ENCODE measurements around the gene FAN1.

FAN1 gene

DNA sequence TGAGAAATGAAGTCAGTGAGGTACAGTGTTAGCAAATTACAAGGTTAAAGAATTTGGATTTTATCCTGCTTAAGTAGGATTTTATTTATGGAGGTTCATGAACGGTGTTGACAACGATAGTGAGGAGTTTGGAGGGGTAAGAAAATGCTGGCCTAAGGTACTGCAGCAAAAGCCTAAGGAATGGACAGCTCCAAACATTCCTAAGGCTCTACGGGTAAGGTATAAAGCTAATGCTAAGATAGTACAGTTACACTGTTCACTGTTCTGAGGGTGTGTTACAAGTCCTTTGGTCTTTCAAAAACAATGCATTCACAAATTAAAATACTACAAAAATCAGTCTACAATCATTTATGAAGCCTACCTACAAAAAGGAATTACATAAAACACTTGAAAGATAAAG is 80.4 kb downstream of the FAN1 start:
- H2BK120ac ChIP-seq (ENCODE audit: low read depth, low read length), result no peak overlapping the region
- no peak overlapping the region for H3K18ac ChIP-seq (ENCODE audit: low read depth in 1 of 2, low read length in 2 of 2)
- no peak overlapping the region for H4K8ac ChIP-seq (ENCODE audit: low read length)
- H3K4me3 ChIP-seq (ENCODE audit: insufficient read depth in 1 of 2, low read depth in 1 of 2, low read length in 2 of 2), result no peak overlapping the region
- H2BK5ac ChIP-seq (ENCODE audit: low read depth, low read length, poor library complexity, severe bottlenecking), result no peak overlapping the region
- H3K36me3 ChIP-seq (ENCODE audit: control insufficient read depth in 1 of 2, insufficient read depth in 2 of 2, low read depth in 1 of 2, low read length in 2 of 2), result peaks cover 25 to 60% of the 10 kb centered on the region in 2 experiments
- H3K27me3 ChIP-seq (ENCODE audit: control insufficient read depth in 1 of 2, insufficient read depth in 1 of 2, low read length in 2 of 2), result no peaks in the 10 kb centered on the region
- H3K79me1 ChIP-seq (replicated peaks; ENCODE audit: low read length, poor library complexity, severe bottlenecking), result peaks cover 12% of the 10 kb centered on the region
- H3K4ac ChIP-seq (ENCODE audit: low read depth in 1 of 2, low read length in 2 of 2), result no peak overlapping the region
- H3K4me1 ChIP-seq (ENCODE audit: control insufficient read depth, insufficient read depth, low read depth, low read length), result peaks cover 14% of the 10 kb centered on the region
- H3K14ac ChIP-seq (ENCODE audit: low read length in 2 of 2), result no peak overlapping the region
- no peak overlapping the region for H2AFZ ChIP-seq (ENCODE audit: low read depth, low read length)
- no peak overlapping the region for H3K4me2 ChIP-seq (ENCODE audit: low read length, poor library complexity, severe bottlenecking)
- WGBS, result 95% methylated on average over 2 of the region's 3 CpGs
- no peak overlapping the region for H4K91ac ChIP-seq (ENCODE audit: low read length)
- no peak for DNase-seq
- H2BK12ac ChIP-seq (ENCODE audit: low read length in 2 of 2), result no peak overlapping the region
- H3K9me3 ChIP-seq (ENCODE audit: control insufficient read depth, low read length), result no peaks in the 10 kb centered on the region
- no peak overlapping the region for H3K23ac ChIP-seq (ENCODE audit: low read length in 2 of 2)
- no peak overlapping the region for H2BK15ac ChIP-seq (ENCODE audit: low read depth, poor library complexity, severe bottlenecking)
- no peak overlapping the region for H2AK5ac ChIP-seq (ENCODE audit: low read length, severe bottlenecking)
- H3K27ac ChIP-seq (ENCODE audit: low read length, poor library complexity, severe bottlenecking), result no peak overlapping the region
- H3K9ac ChIP-seq (ENCODE audit: low read length), result no peak overlapping the region

DNA sequence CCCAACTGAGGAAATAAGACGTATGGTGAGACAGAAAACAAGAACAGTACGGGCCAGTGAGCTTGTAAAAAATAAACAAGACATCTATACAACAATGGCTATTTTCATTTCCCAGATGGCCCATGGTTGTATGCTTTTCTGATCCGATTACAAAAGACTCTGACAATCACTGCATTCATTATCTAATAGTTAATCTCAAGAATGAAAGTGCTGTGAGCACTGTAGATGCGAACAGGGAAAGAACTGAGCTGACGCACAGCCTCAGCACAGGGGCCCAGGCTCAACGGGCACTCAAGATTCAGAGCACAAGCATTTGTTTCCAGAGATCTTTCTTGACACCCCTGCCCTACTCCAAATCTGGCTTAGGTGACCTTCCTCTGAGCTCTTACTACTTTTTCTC is 80.8 kb downstream of the FAN1 start:
- Histone ChIP-seq H2AK5ac (ENCODE audit: low read length, severe bottlenecking) (no peak overlapping the region), H3K27ac (ENCODE audit: low read length, poor library complexity, severe bottlenecking) (peak overlapping the region; percentile 56), H2BK12ac (ENCODE audit: low read length in 2 of 2) (no peak overlapping the region), H3K79me1 (replicated peaks; ENCODE audit: low read length, poor library complexity, severe bottlenecking) (peaks cover 12% of the 10 kb centered on the region), H3K14ac (ENCODE audit: low read length in 2 of 2) (no peak overlapping the region), H3K4ac (ENCODE audit: low read depth in 1 of 2, low read length in 2 of 2) (no peak overlapping the region), H3K27me3 (ENCODE audit: control insufficient read depth in 1 of 2, insufficient read depth in 1 of 2, low read length in 2 of 2) (no peaks in the 10 kb centered on the region), H3K9ac (ENCODE audit: low read length) (no peak overlapping the region), H3K4me2 (ENCODE audit: low read length, poor library complexity, severe bottlenecking) (no peak overlapping the region), H2BK15ac (ENCODE audit: low read depth, poor library complexity, severe bottlenecking) (no peak overlapping the region), H3K9me3 (ENCODE audit: control insufficient read depth, low read length) (no peaks in the 10 kb centered on the region), H4K91ac (ENCODE audit: low read length) (no peak overlapping the region), H4K8ac (ENCODE audit: low read length) (no peak overlapping the region), H2AFZ (ENCODE audit: low read depth, low read length) (no peak overlapping the region), H2BK120ac (ENCODE audit: low read depth, low read length) (no peak overlapping the region), H3K4me1 (ENCODE audit: control insufficient read depth, insufficient read depth, low read depth, low read length) (peaks cover 14% of the 10 kb centered on the region), H3K23ac (ENCODE audit: low read length in 2 of 2) (no peak overlapping the region), H3K36me3 (ENCODE audit: control insufficient read depth in 1 of 2, insufficient read depth in 2 of 2, low read depth in 1 of 2, low read length in 2 of 2) (peaks cover 20 to 57% of the 10 kb centered on the region in 2 experiments), H3K4me3 (ENCODE audit: insufficient read depth in 1 of 2, low read depth in 1 of 2, low read length in 2 of 2) (peak overlapping the region in 1 of 2 experiments; percentile 19), H3K18ac (ENCODE audit: low read depth in 1 of 2, low read length in 2 of 2) (no peak overlapping the region), H2BK5ac (ENCODE audit: low read depth, low read length, poor library complexity, severe bottlenecking) (no peak overlapping the region)
- DNase-seq, result no peak
- WGBS, result 81% methylated on average over 6 of the region's 6 CpGs

DNA sequence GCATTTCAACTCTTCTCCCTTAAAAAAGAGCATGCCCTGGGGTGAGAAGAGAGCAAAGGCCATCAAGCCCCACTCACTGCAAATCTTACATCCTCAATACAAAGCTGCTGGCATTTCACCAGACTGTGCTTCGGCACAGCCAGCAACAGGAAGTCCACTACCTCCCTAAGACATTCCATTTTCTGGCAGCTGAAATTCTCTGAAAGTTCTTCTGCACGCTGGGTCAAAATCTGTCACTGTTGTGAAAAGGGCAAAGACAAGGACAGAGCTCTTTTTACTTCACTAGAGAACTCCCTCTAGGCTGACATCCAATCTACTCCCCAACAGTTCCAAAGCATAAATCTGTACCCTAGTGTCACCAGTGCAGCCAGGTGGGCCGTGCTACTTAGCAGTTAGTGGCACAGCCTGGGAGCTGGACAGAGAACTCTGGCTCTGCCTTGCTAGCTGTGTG is 81.4 kb downstream of the FAN1 start:
- no peaks in the 10 kb centered on the region for H3K9me3 ChIP-seq (ENCODE audit: control insufficient read depth, low read length)
- no peak overlapping the region for H2AK5ac ChIP-seq (ENCODE audit: low read length, severe bottlenecking)
- no peak overlapping the region for H2BK15ac ChIP-seq (ENCODE audit: low read depth, poor library complexity, severe bottlenecking)
- no peak overlapping the region for H2AFZ ChIP-seq (ENCODE audit: low read depth, low read length)
- WGBS, result 77% methylated on average over 3 of the region's 3 CpGs
- H3K4ac ChIP-seq (ENCODE audit: low read depth in 1 of 2, low read length in 2 of 2), result no peak overlapping the region
- H4K8ac ChIP-seq (ENCODE audit: low read length), result no peak overlapping the region
- H3K4me3 ChIP-seq (ENCODE audit: insufficient read depth in 1 of 2, low read depth in 1 of 2, low read length in 2 of 2), result peak overlapping the region in 1 of 2 experiments; percentile 19
- H3K79me1 ChIP-seq (replicated peaks; ENCODE audit: low read length, poor library complexity, severe bottlenecking), result peaks cover 9% of the 10 kb centered on the region
- H3K23ac ChIP-seq (ENCODE audit: low read length in 2 of 2), result no peak overlapping the region
- H2BK120ac ChIP-seq (ENCODE audit: low read depth, low read length), result no peak overlapping the region
- no peak overlapping the region for H3K18ac ChIP-seq (ENCODE audit: low read depth in 1 of 2, low read length in 2 of 2)
- H3K14ac ChIP-seq (ENCODE audit: low read length in 2 of 2), result no peak overlapping the region
- no peak for DNase-seq
- no peak overlapping the region for H2BK5ac ChIP-seq (ENCODE audit: low read depth, low read length, poor library complexity, severe bottlenecking)
- H3K36me3 ChIP-seq (ENCODE audit: control insufficient read depth in 1 of 2, insufficient read depth in 2 of 2, low read depth in 1 of 2, low read length in 2 of 2), result peaks cover 19 to 52% of the 10 kb centered on the region in 2 experiments
- H2BK12ac ChIP-seq (ENCODE audit: low read length in 2 of 2), result no peak overlapping the region
- H3K9ac ChIP-seq (ENCODE audit: low read length), result no peak overlapping the region
- no peak overlapping the region for H4K91ac ChIP-seq (ENCODE audit: low read length)
- peaks cover 14% of the 10 kb centered on the region for H3K4me1 ChIP-seq (ENCODE audit: control insufficient read depth, insufficient read depth, low read depth, low read length)
- no peaks in the 10 kb centered on the region for H3K27me3 ChIP-seq (ENCODE audit: control insufficient read depth in 1 of 2, insufficient read depth in 1 of 2, low read length in 2 of 2)
- peak overlapping the region; percentile 56 for H3K27ac ChIP-seq (ENCODE audit: low read length, poor library complexity, severe bottlenecking)
- no peak overlapping the region for H3K4me2 ChIP-seq (ENCODE audit: low read length, poor library complexity, severe bottlenecking)

DNA sequence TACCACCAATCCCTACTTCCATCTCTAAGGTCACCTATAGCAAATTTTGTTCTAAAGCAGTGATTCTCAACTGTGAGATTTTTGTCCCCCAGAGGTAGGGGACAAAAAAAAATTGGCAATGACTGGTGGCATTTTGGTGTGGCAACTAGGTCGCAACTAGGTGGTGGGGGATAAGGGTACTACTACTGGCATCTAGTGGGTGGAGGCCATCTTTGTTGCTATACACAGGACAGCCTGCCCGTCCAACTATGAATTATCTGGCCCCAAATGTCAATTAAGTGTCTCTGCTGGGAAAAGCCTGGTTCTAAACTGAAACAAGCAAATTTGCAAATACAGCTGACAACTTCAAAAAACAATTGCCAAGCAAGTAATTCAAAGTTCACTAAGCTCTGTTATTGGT is 86.3 kb downstream of the FAN1 start:
- WGBS, result 75% methylated on average over 2 of the region's 2 CpGs
- peak; percentile 17 for DNase-seq
- H3K23ac ChIP-seq (ENCODE audit: low read length in 2 of 2), result no peak overlapping the region
- no peak overlapping the region for H2AFZ ChIP-seq (ENCODE audit: low read depth, low read length)
- H3K14ac ChIP-seq (ENCODE audit: low read length in 2 of 2), result no peak overlapping the region
- peak overlapping the region; percentile 30 for H3K27ac ChIP-seq (ENCODE audit: low read length, poor library complexity, severe bottlenecking)
- H3K4me3 ChIP-seq (ENCODE audit: insufficient read depth in 1 of 2, low read depth in 1 of 2, low read length in 2 of 2), result peak overlapping the region in 1 of 2 experiments; percentile 99
- no peak overlapping the region for H2BK15ac ChIP-seq (ENCODE audit: low read depth, poor library complexity, severe bottlenecking)
- H3K9ac ChIP-seq (ENCODE audit: low read length), result peak overlapping the region; percentile 99
- H4K8ac ChIP-seq (ENCODE audit: low read length), result no peak overlapping the region
- H3K4me1 ChIP-seq (ENCODE audit: control insufficient read depth, insufficient read depth, low read depth, low read length), result peaks cover 15% of the 10 kb centered on the region
- no peak overlapping the region for H2BK5ac ChIP-seq (ENCODE audit: low read depth, low read length, poor library complexity, severe bottlenecking)
- H2BK120ac ChIP-seq (ENCODE audit: low read depth, low read length), result no peak overlapping the region
- peaks cover 15 to 24% of the 10 kb centered on the region in 2 experiments for H3K36me3 ChIP-seq (ENCODE audit: control insufficient read depth in 1 of 2, insufficient read depth in 2 of 2, low read depth in 1 of 2, low read length in 2 of 2)
- peak overlapping the region; percentile 52 for H3K4me2 ChIP-seq (ENCODE audit: low read length, poor library complexity, severe bottlenecking)
- H4K91ac ChIP-seq (ENCODE audit: low read length), result no peak overlapping the region
- no peaks in the 10 kb centered on the region for H3K9me3 ChIP-seq (ENCODE audit: control insufficient read depth, low read length)
- H3K18ac ChIP-seq (ENCODE audit: low read depth in 1 of 2, low read length in 2 of 2), result peak overlapping the region in 1 of 2 experiments; percentile 11
- H3K4ac ChIP-seq (ENCODE audit: low read depth in 1 of 2, low read length in 2 of 2), result no peak overlapping the region
- no peak overlapping the region for H2BK12ac ChIP-seq (ENCODE audit: low read length in 2 of 2)
- no peak overlapping the region for H2AK5ac ChIP-seq (ENCODE audit: low read length, severe bottlenecking)
- H3K79me1 ChIP-seq (replicated peaks; ENCODE audit: low read length, poor library complexity, severe bottlenecking), result peaks cover 6% of the 10 kb centered on the region
- no peaks in the 10 kb centered on the region for H3K27me3 ChIP-seq (ENCODE audit: control insufficient read depth in 1 of 2, insufficient read depth in 1 of 2, low read length in 2 of 2)

Data from mesenchymal stem cell (in vitro differentiated cells and primary cell).